H1 (cell line): Measurements from ENCODE around the gene YPEL5. TPM values are rescaled to one million over a fixed set of nuclear protein-coding genes. Genes with fewer than 3 reads are reported as not detected.
A peak's percentile ranks its signal among the peaks of the same experiment; 100 is the strongest.

ENCODE experiments used
- CTCF ChIA-PET: fragments of 300-600 bp; sonication (Branson Sonifier 250); formaldehyde crosslinking; loops from one replicate; lab custom pipeline; 2021; ENCODE audit not compliant: partially characterized antibody; lab: Charles Lee
- POLR2A ChIA-PET: fragments of 300-600 bp; sonication (Branson Sonifier 250); formaldehyde crosslinking; loops from one replicate; lab custom pipeline; 2021; ENCODE audit warnings: inconsistent platforms; ENCODE audit not compliant: partially characterized antibody; lab: Charles Lee
- DNase-seq, 2 experiments: peaks; one replicate each; pipeline versions ENCODE4 v3.0.0 to v3.0.0-alpha.2; 2010 to 2022; ENCODE audit warnings: low spot score in 2 of 2, low read depth in 1 of 2, mixed read lengths in 1 of 2
- FAIRE-seq: peaks from 2 replicates; lab custom pipeline; 2011; peaks lifted over from hg19 to GRCh38; lab: Jason Lieb, UNC
- H2AFZ ChIP-seq: 2 replicates; pipeline ENCODE4 v1.8.1; 2012; ENCODE audit warnings: low read length, inconsistent platforms
- H2AK5ac ChIP-seq: 2 replicates; pipeline ENCODE4 v1.6.1; 2013; ENCODE audit warnings: low read depth, low read length
- H2BK120ac ChIP-seq: replicated peaks from 2 replicates; pipeline ENCODE3; 2013; ENCODE audit warnings: low read depth, low read length, inconsistent platforms
- H2BK12ac ChIP-seq: 2 replicates; pipeline ENCODE4 v1.6.1; 2013; ENCODE audit warnings: low read depth, low read length
- H2BK15ac ChIP-seq: 2 replicates; pipeline ENCODE4 v1.6.1; 2013; ENCODE audit warnings: low read length
- H2BK20ac ChIP-seq: 2 replicates; pipeline ENCODE4 v1.6.1; 2013; ENCODE audit warnings: low read length
- H2BK5ac ChIP-seq: 2 replicates; pipeline ENCODE4 v1.6.1; 2013; ENCODE audit warnings: low read depth, low read length
- H3K14ac ChIP-seq: 2 replicates; pipeline ENCODE4 v1.6.1; 2013; ENCODE audit warnings: inconsistent platforms; ENCODE audit not compliant: insufficient read length
- H3K18ac ChIP-seq: 2 replicates; pipeline ENCODE4 v1.6.1; 2013; ENCODE audit warnings: low read length; ENCODE audit errors: extremely low read depth
- H3K23ac ChIP-seq: 2 replicates; pipeline ENCODE4 v1.6.1; 2013; ENCODE audit warnings: inconsistent platforms; ENCODE audit not compliant: insufficient read length
- H3K23me2 ChIP-seq: 2 replicates; pipeline ENCODE4 v1.6.1; 2013; ENCODE audit warnings: low read depth, low read length
- H3K27ac ChIP-seq: 2 replicates; pipeline ENCODE4 v1.6.1; 2011; ENCODE audit warnings: low read depth, low read length, inconsistent platforms
- H3K27me3 ChIP-seq, 4 experiments: replicated peaks in 1 of 4; 1 replicate in 1 of 4; 2 replicates in 3 of 4; pipeline versions ENCODE4 v1.6.1 to v1.8.1; 2011 to 2013; ENCODE audit warnings: low read length in 3 of 4, mild to moderate bottlenecking in 3 of 4, inconsistent platforms in 2 of 4, mixed read lengths in 2 of 4, moderate library complexity in 1 of 4; ENCODE audit not compliant: control insufficient read depth in 3 of 4, insufficient read depth in 3 of 4; ENCODE audit errors: extremely low read depth in 1 of 4
- H3K36me3 ChIP-seq, 4 experiments: 2 replicates each; pipeline versions ENCODE4 v1.6.1 to v1.8.1; 2011 to 2013; ENCODE audit warnings: mild to moderate bottlenecking in 4 of 4, low read length in 3 of 4, moderate library complexity in 2 of 4, control low read depth in 1 of 4, inconsistent platforms in 1 of 4; ENCODE audit not compliant: insufficient read depth in 4 of 4, control insufficient read depth in 2 of 4
- H3K4ac ChIP-seq: replicated peaks from 2 replicates; pipeline ENCODE3; 2013; ENCODE audit warnings: low read length, low read depth, mixed read lengths, inconsistent platforms; ENCODE audit not compliant: insufficient read length
- H3K4me1 ChIP-seq, 4 experiments: replicated peaks in 1 of 4; 1 replicate in 1 of 4; 2 replicates in 3 of 4; pipeline versions ENCODE4 v1.6.1 to v1.8.1; 2011 to 2013; ENCODE audit warnings: low read length in 3 of 4, inconsistent platforms in 2 of 4, mixed read lengths in 1 of 4; ENCODE audit not compliant: insufficient read depth in 4 of 4, control insufficient read depth in 3 of 4
- H3K4me2 ChIP-seq, 2 experiments: 2 replicates each; pipeline versions ENCODE4 v1.6.1 to v1.8.1; 2011 to 2013; ENCODE audit warnings: low read depth in 2 of 2, low read length in 2 of 2, control low read depth in 1 of 2, inconsistent platforms in 1 of 2, mild to moderate bottlenecking in 1 of 2; ENCODE audit not compliant: insufficient read depth in 1 of 2
- H3K4me3 ChIP-seq, 4 experiments: fragments of 200-600, 300-600 bp in 1 of 4; sonication (generic), shearing (Covaris generic), sonication (Bioruptor Twin) in 1 of 4; 2 replicates each; pipeline versions ENCODE4 v1.5.1 to v1.8.1; 2011 to 2016; ENCODE audit warnings: low read length in 4 of 4, low read depth in 3 of 4, control low read depth in 2 of 4, inconsistent platforms in 2 of 4, mild to moderate bottlenecking in 2 of 4, mixed read lengths in 1 of 4, moderate library complexity in 1 of 4; ENCODE audit not compliant: insufficient read depth in 2 of 4; ENCODE audit errors: extremely low read depth in 1 of 4
- H3K56ac ChIP-seq: replicated peaks from 2 replicates; pipeline ENCODE3; 2013; ENCODE audit warnings: low read depth, mild to moderate bottlenecking, mixed read lengths, low read length, inconsistent platforms; ENCODE audit not compliant: insufficient read length
- H3K79me1 ChIP-seq: 2 replicates; pipeline ENCODE4 v1.6.1; 2013; ENCODE audit warnings: low read depth, low read length, control low read depth
- H3K79me2 ChIP-seq, 2 experiments: 2 replicates each; pipeline versions ENCODE4 v1.6.1 to v1.8.1; 2012 to 2013; ENCODE audit warnings: low read length in 2 of 2, mild to moderate bottlenecking in 2 of 2, inconsistent platforms in 1 of 2; ENCODE audit not compliant: insufficient read depth in 2 of 2, control insufficient read depth in 1 of 2
- H3K9ac ChIP-seq, 4 experiments: replicated peaks in 1 of 4; 1 replicate in 1 of 4; 2 replicates in 3 of 4; pipeline versions ENCODE4 v1.6.1 to v1.8.1; 2011 to 2013; ENCODE audit warnings: low read depth in 3 of 4, low read length in 3 of 4, control low read depth in 2 of 4, mild to moderate bottlenecking in 2 of 4, moderate library complexity in 2 of 4, inconsistent platforms in 1 of 4; ENCODE audit errors: extremely low read depth in 1 of 4
- H3K9me3 ChIP-seq, 2 experiments: 2 replicates each; pipeline versions ENCODE4 v1.6.1 to v1.8.1; 2012 to 2013; ENCODE audit warnings: mild to moderate bottlenecking in 2 of 2, moderate library complexity in 2 of 2, control low read depth in 1 of 2, inconsistent platforms in 1 of 2, low read depth in 1 of 2, low read length in 1 of 2, mixed read lengths in 1 of 2; ENCODE audit not compliant: insufficient read depth in 2 of 2
- H4K20me1 ChIP-seq, 2 experiments: replicated peaks in 1 of 2; 2 replicates each; pipeline versions ENCODE3 to v1.8.1; 2011 to 2013; ENCODE audit warnings: inconsistent platforms in 2 of 2, low read length in 2 of 2, mild to moderate bottlenecking in 1 of 2; ENCODE audit not compliant: insufficient read depth in 2 of 2, control insufficient read depth in 1 of 2
- H4K5ac ChIP-seq: 2 replicates; pipeline ENCODE4 v1.6.1; 2013; ENCODE audit warnings: low read length, low read depth, mixed read lengths, inconsistent platforms; ENCODE audit not compliant: insufficient read length
- H4K8ac ChIP-seq: 2 replicates; pipeline ENCODE4 v1.8.0; 2013; ENCODE audit warnings: mild to moderate bottlenecking, moderate library complexity, low read length, inconsistent platforms; ENCODE audit not compliant: insufficient read depth; ENCODE audit errors: extremely low read depth
- H4K91ac ChIP-seq: replicated peaks from 2 replicates; pipeline ENCODE3; 2013; ENCODE audit warnings: low read length, mixed read lengths, inconsistent platforms; ENCODE audit not compliant: insufficient read length
- CBX5 ChIP-seq: fragments of 300-800, 300-1000 bp; sonication (generic); IDR thresholded peaks from 2 replicates; pipeline ENCODE4 v1.7.1; 2016; ENCODE audit warnings: antibody characterized with exemption, low read length, low read depth
- CEBPB ChIP-seq: IDR thresholded peaks from 2 replicates; pipeline ENCODE4 v1.6.1; 2012; ENCODE audit warnings: low read depth, low read length
- EZH2 ChIP-seq: fragments of 200-600 bp; sonication (generic); IDR thresholded peaks from 2 replicates; pipeline ENCODE4 v1.7.1; 2012; ENCODE audit warnings: low read depth, mild to moderate bottlenecking, moderate library complexity, low read length, inconsistent platforms; ENCODE audit not compliant: severe bottlenecking
- RFX5 ChIP-seq: IDR thresholded peaks from 2 replicates; pipeline ENCODE4 v1.6.1; 2011; ENCODE audit warnings: low read depth, low read length, improper control_type of control experiment, borderline replicate concordance
- SIRT6 ChIP-seq: IDR thresholded peaks from one replicate; pipeline ENCODE4 v1.7.1; 2012; ENCODE audit warnings: low read length, inconsistent platforms
- SP1 ChIP-seq: IDR thresholded peaks from 2 replicates; pipeline ENCODE4 v1.6.1; 2011; ENCODE audit warnings: low read depth, low read length
- TCF12 ChIP-seq: IDR thresholded peaks from 2 replicates; pipeline ENCODE4 v1.6.1; 2011; ENCODE audit warnings: low read depth, mild to moderate bottlenecking, low read length
- WGBS, 2 experiments: shearing (Covaris generic) in 1 of 2; methylation state at CpG; one replicate each; pipeline versions ENCODE4 v1.1.6 to v1.1.7; 2013 to 2015; ENCODE audit warnings: low lambda C conversion rate in 2 of 2, mixed read lengths in 2 of 2, inconsistent platforms in 1 of 2, low coverage in 1 of 2, missing lambda C conversion rate in 1 of 2; ENCODE audit not compliant: insufficient replicate concordance in 2 of 2, insufficient coverage in 1 of 2, insufficient read length in 1 of 2; ENCODE audit errors: extremely low coverage in 1 of 2, missing lambda C conversion rate in 1 of 2; 5-methylcytosine and 5-hydroxymethylcytosine counted together
- polyA plus RNA-seq, 7 experiments: library from polyadenylated mRNA; depleted of rRNA in 3 of 7; stranded (reverse) in 5 of 7; unstranded in 2 of 7; fragments of >200 nt in 5 of 7; fragments of 200-250 nt in 2 of 7; gene quantifications; 1 replicate in 5 of 7; 2 replicates in 1 of 7; 4 replicates in 1 of 7; pipeline versions ENCODE4 v1.2.1 to v1.2.3, GENCODE V29; 2011 to 2013; ENCODE audit warnings: missing spikeins in 2 of 7, mixed read lengths in 2 of 7
- total RNA-seq: library from RNA; stranded (reverse); fragmentation: NEBNext Ultra II Directional; extraction: Animal tissue kit (Norgen Biotek cat#: 25700); gene quantifications from 2 replicates; pipeline ENCODE4 v1.2.1, GENCODE V29; 2021

The YPEL5 gene
- total and polyA plus RNA-seq, 2 of the 8 experiments (the other 6 are each of a cell fraction or from before 2014, with no cell fraction given), result 18.5 to 28.0 TPM

GRCh38 chr2:30145826-30146336, 926 bp upstream of the YPEL5 start:
- Histone ChIP-seq H3K4me2 (peak overlapping the region; percentile 72 to 79), H3K36me3 (no peaks in the 10 kb centered on the region), H3K18ac (no peak overlapping the region), H4K20me1 (no peaks in the 10 kb centered on the region), H2BK20ac (no peak overlapping the region), H2BK15ac (no peak overlapping the region), H2AFZ (no peak overlapping the region), H3K4me1 (peaks cover 3 to 21% (median 12%) of the 10 kb centered on the region in 4 experiments; a peak in 6 of 7 replicates), H3K14ac (no peak overlapping the region), H3K23ac (no peak overlapping the region), H4K5ac (no peak overlapping the region), H3K27me3 (no peaks in the 10 kb centered on the region; a peak in 2 of 7 replicates), H4K8ac (no peak overlapping the region), H3K4me3 (peak overlapping the region; percentile 37 to 55 (median 48); a peak in 7 of 8 replicates), H3K23me2 (peaks cover 7% of the 10 kb centered on the region; the same call in 1 of the 2 replicates), H4K91ac (no peak overlapping the region), H2AK5ac (no peak overlapping the region), H3K9me3 (no peaks in the 10 kb centered on the region), H2BK120ac (no peak overlapping the region)
- ChIA-PET POLR2A (interaction anchor here (0.7 to 1.2 kb wide), 5 partner anchors 10 to 223 kb away, joined by 3 to 4 read pairs (median 3); no protein-coding TSS in a partner anchor), CTCF (interaction anchor here (0.9 to 1.8 kb wide), 3 partner anchors 18 to 225 kb away, joined by 3 to 8 read pairs (median 3); partner anchors contain the start of gene ALK)
- WGBS, 2 experiments, result 47% methylated on average over 8 of the region's 8 CpGs; no CpG with 5 or more reads in 1 of the 2 experiments
- TF ChIP-seq CEBPB (no peak), SP1 (no peak), SIRT6 (no peak), CBX5 (no peak), RFX5 (no peak), EZH2 (no peak), TCF12 (no peak)
- TF ChIP-seq, all 59 proteins: peak for 0
- H3K4ac ChIP-seq, result no peak overlapping the region
- DNase-seq, result no peak
- FAIRE-seq, result no peak
- H3K27ac ChIP-seq, result no peak overlapping the region
- H3K9ac ChIP-seq, result no peak overlapping the region
- H2BK5ac ChIP-seq, result no peak overlapping the region
- H3K56ac ChIP-seq, result no peak overlapping the region
- no peaks in the 10 kb centered on the region for H3K79me1 ChIP-seq
- H3K79me2 ChIP-seq, result no peaks in the 10 kb centered on the region
- H2BK12ac ChIP-seq, result no peak overlapping the region
